ENCODE results near the gene SELL. TPM values are rescaled to one million over a fixed set of nuclear protein-coding genes. Genes with fewer than 3 reads are reported as not detected.

SELL gene
- polyA plus RNA-seq, 1 experiment: 0.05 TPM

- Histone ChIP-seq H3K27me3 (ENCODE audit: control insufficient read depth, insufficient read depth, low read length) (no peaks in the 10 kb centered on the region), H3K4me3 (ENCODE audit: low read depth, low read length) (no peak overlapping the region), H3K36me3 (ENCODE audit: control insufficient read depth, insufficient read depth, low read length) (no peaks in the 10 kb centered on the region)
- POLR2A ChIA-PET: no interaction called here
- no peak for DNase-seq (ENCODE audit: low read depth)
- TF ChIP-seq CTCF (IDR thresholded peaks at IDR 0.05; ENCODE audit: insufficient read depth, low read depth, low read length): no peak
- CTCF ChIA-PET: no interaction called here
Measured at GRCh38 chr1:169648187-169648586, 63.2 kb downstream of the SELL start.

- Histone ChIP-seq H3K36me3 (ENCODE audit: control insufficient read depth, insufficient read depth, low read length) (no peaks in the 10 kb centered on the region), H3K27me3 (ENCODE audit: control insufficient read depth, insufficient read depth, low read length) (no peaks in the 10 kb centered on the region), H3K4me3 (ENCODE audit: low read depth, low read length) (no peak overlapping the region)
- POLR2A ChIA-PET: no interaction called here
- TF ChIP-seq CTCF (IDR thresholded peaks at IDR 0.05; ENCODE audit: insufficient read depth, low read depth, low read length): no peak
- CTCF ChIA-PET: interaction anchor here (0.8 kb wide), 1 partner anchor 64 kb away, joined by 4 read pairs; no protein-coding TSS in a partner anchor
- DNase-seq (ENCODE audit: low read depth): no peak
Measured at GRCh38 chr1:169647512-169647911, 63.9 kb downstream of the SELL start.

- ChIA-PET CTCF (interaction anchor here (0.7 kb wide), 1 partner anchor 44 kb away, joined by 3 read pairs; no protein-coding TSS in a partner anchor), POLR2A (no interaction called here)
- TF ChIP-seq CTCF (IDR thresholded peaks at IDR 0.05; ENCODE audit: insufficient read depth, low read depth, low read length): no peak
- H3K4me3 ChIP-seq (ENCODE audit: low read depth, low read length): no peak overlapping the region
- H3K27me3 ChIP-seq (ENCODE audit: control insufficient read depth, insufficient read depth, low read length): no peaks in the 10 kb centered on the region
- DNase-seq (ENCODE audit: low read depth): no peak
- no peaks in the 10 kb centered on the region for H3K36me3 ChIP-seq (ENCODE audit: control insufficient read depth, insufficient read depth, low read length)
Measured at GRCh38 chr1:169644297-169644696, 67.1 kb downstream of the SELL start.

Other genes starting within 250 kb of the SELL start
- gene SLC19A2, start 225.7 kb downstream of the SELL start, polyA plus RNA-seq (2011; rRNA removed): 3.3 and 4.9 TPM in 2 replicates
- not detected in 2 replicates for gene F5, start 125.1 kb downstream of the SELL start, polyA plus RNA-seq (2011; rRNA removed)
- gene SELP, start 81.5 kb downstream of the SELL start, polyA plus RNA-seq (2011; rRNA removed): not detected in 2 replicates
- not detected in 2 replicates for gene SELE, start 22.5 kb upstream of the SELL start, polyA plus RNA-seq (2011; rRNA removed)
- 1.4 and 3.6 TPM in 2 replicates for gene METTL18, start 83.3 kb upstream of the SELL start, polyA plus RNA-seq (2011; rRNA removed)
- 6.1 and 9.3 TPM in 2 replicates for gene SCYL3, start 182.3 kb upstream of the SELL start, polyA plus RNA-seq (2011; rRNA removed)

Data from BJ (cell line).